Heart left ventricle (tissue), 16 donors: ENCODE measurements around the gene TMEM175. TPM values are rescaled to one million over a fixed set of nuclear protein-coding genes. Genes with fewer than 3 reads are reported as not detected.
A peak's percentile ranks its signal among the peaks of the same experiment; 100 is the strongest.

Experiments
- ATAC-seq, 4 donors: fragments of 200-7000 bp; cut with Tn5 transposase; one replicate each; pipeline ENCODE4 v1.9.1; 2020 to 2022; ENCODE audit warnings: moderate library complexity in 4 of 4, mild to moderate bottlenecking in 3 of 4, moderate number of reproducible peaks in 1 of 4
- DNase-seq, 5 donors: peaks; one replicate each; pipeline ENCODE4 v3.0.0-alpha.2; 2020
- H3K27ac ChIP-seq, 12 donors: fragments of 200-600 bp; sonication (generic) in 4 of 12; one replicate each; pipeline versions ENCODE4 v1.5.0 to v1.8.0; 2016 to 2022; ENCODE audit warnings: mild to moderate bottlenecking in 2 of 12
- H3K27me3 ChIP-seq, 9 donors: fragments of 200-600 bp; sonication (generic) in 2 of 9; one replicate each; pipeline versions ENCODE4 v1.5.1 to v1.8.0; 2016 to 2022; ENCODE audit warnings: mild to moderate bottlenecking in 3 of 9
- H3K36me3 ChIP-seq, 9 donors: fragments of 200-600 bp; sonication (generic) in 2 of 9; one replicate each; pipeline versions ENCODE4 v1.5.0 to v1.8.0; 2018 to 2022; ENCODE audit warnings: mild to moderate bottlenecking in 2 of 9
- H3K4me1 ChIP-seq, 12 donors: fragments of 200-600 bp; sonication (generic) in 4 of 12; one replicate each; pipeline versions ENCODE4 v1.5.0 to v1.8.0; 2016 to 2022; ENCODE audit warnings: mild to moderate bottlenecking in 3 of 12
- H3K4me3 ChIP-seq, 12 donors: fragments of 200-600 bp; sonication (generic) in 4 of 12; one replicate each; pipeline versions ENCODE4 v1.5.0 to v1.8.0; 2017 to 2022; ENCODE audit warnings: mild to moderate bottlenecking in 9 of 12, moderate library complexity in 4 of 12
- H3K9me3 ChIP-seq, 12 donors: fragments of 200-600 bp; sonication (generic) in 4 of 12; one replicate each; pipeline versions ENCODE4 v1.5.0 to v1.8.0; 2016 to 2022; ENCODE audit warnings: mild to moderate bottlenecking in 1 of 12
- POLR2A ChIP-seq, 2 donors: fragments of 450-650 bp; IDR thresholded peaks; one replicate each; pipeline ENCODE4 v1.6.1; 2017; ENCODE audit warnings: antibody characterized with exemption in 2 of 2, mild to moderate bottlenecking in 2 of 2, moderate library complexity in 2 of 2
- WGBS, 4 donors: extraction: QIAGEN DNeasy Blood & Tissue Kit in 2 of 4; methylation state at CpG; one replicate each; pipeline versions ENCODE4 v1.1.5 to v1.1.7; 2013 to 2018; 5-methylcytosine and 5-hydroxymethylcytosine counted together
- intact Hi-C, 10 donors: fragments of 100-400 bp; cut with DNase I; formaldehyde crosslinking; loops; one replicate each; pipeline versions ENCODE4 v1.11.1 to v1.14.2; 2022
- polyA plus RNA-seq, 2 donors: library from polyadenylated mRNA; stranded (reverse); fragments of 200-250 nt; gene quantifications; one replicate each; pipeline ENCODE4 v1.2.3, GENCODE V29; 2013
- total RNA-seq, 9 donors: library from RNA; depleted of rRNA in 2 of 9; stranded (reverse); fragments of >200 nt in 2 of 9; fragmentation: NEBNext Ultra II Directional in 3 of 9; extraction: Animal tissue kit (Norgen Biotek cat#: 25700) in 3 of 9; gene quantifications; one replicate each; pipeline versions ENCODE4 v1.1.0 to v1.2.4, GENCODE V29; 2016 to 2023
- TF ChIP-seq, protein P1 (sequence below), 12 donors: fragments of 200-600 bp; sonication (generic) in 4 of 12; IDR thresholded peaks; one replicate each; pipeline versions ENCODE4 v1.5.0 to v1.8.0; 2018 to 2022; ENCODE audit warnings: antibody characterized with exemption in 12 of 12, mild to moderate bottlenecking in 5 of 12
- donor health status: ischemic (EF 13 %, LVEDD 7.1; RV severe dilation, severe dysfunction).
- donor health status: healthy with polysubstance abuse.
- donor health status: DM: no; HTN: yes; CAD: no.
- donor health status: DM: no; HTN: no; CAD: no.
- donor health status: ischemic (EF 25% LVEDD 6.9; RV normal size, moderate dysfunction).
- donor health status: ischemic (EF 25% LVEDD 5.7; RV mildly dilated, moderate dysfunction).
- donor health status: healthy.
- donor health status: DM: yes; HTN: yes; CAD: no.
- donor health status: ischemic (EF 35%, LVEDD 5.7; RV mildly dilated, moderate dysfunction).
- donor health status: nonischemic (EF 11% LVEDD 7.7; RV severe dilation, severe dysfunction).
- donor health status: DM: yes; HTN: yes; CAD: no.
- donor health status: PGD.
- donor health status: ischemic (EF 29% LVEDD 5.4; RV normal size, mild dysfunction).
- donor health status: nonischemic (EF 23%, LVEDD 6.1; RV moderate dilation, normal function).

TMEM175 gene
- total and polyA plus RNA-seq, 11 donors, result 14.2 to 34.6 (median 20.1) TPM

- no peak for DNase-seq
These were observed 68.5 kb downstream of the TMEM175 start for GRCh38 chr4:1000686-1001260.

GRCh38 chr4:1001561-1002130, 69.4 kb downstream of the TMEM175 start:
- TF ChIP-seq POLR2A (IDR thresholded peaks at IDR 0.05), result no peak
- TF ChIP-seq, protein P1, sequence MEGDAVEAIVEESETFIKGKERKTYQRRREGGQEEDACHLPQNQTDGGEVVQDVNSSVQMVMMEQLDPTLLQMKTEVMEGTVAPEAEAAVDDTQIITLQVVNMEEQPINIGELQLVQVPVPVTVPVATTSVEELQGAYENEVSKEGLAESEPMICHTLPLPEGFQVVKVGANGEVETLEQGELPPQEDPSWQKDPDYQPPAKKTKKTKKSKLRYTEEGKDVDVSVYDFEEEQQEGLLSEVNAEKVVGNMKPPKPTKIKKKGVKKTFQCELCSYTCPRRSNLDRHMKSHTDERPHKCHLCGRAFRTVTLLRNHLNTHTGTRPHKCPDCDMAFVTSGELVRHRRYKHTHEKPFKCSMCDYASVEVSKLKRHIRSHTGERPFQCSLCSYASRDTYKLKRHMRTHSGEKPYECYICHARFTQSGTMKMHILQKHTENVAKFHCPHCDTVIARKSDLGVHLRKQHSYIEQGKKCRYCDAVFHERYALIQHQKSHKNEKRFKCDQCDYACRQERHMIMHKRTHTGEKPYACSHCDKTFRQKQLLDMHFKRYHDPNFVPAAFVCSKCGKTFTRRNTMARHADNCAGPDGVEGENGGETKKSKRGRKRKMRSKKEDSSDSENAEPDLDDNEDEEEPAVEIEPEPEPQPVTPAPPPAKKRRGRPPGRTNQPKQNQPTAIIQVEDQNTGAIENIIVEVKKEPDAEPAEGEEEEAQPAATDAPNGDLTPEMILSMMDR (IDR thresholded peaks at IDR 0.05), result no peak
- Histone ChIP-seq H3K4me3 (peak overlapping the region in 1 of 12 donors; percentile 6), H3K4me1 (peaks cover 0 to 49% (median 17%) of the 10 kb centered on the region in 12 donors), H3K9me3 (no peaks in the 10 kb centered on the region), H3K27ac (no peak overlapping the region), H3K27me3 (peaks cover 42 to 86% (median 64%) of the 10 kb centered on the region in 9 donors), H3K36me3 (no peaks in the 10 kb centered on the region)
- no peak for ATAC-seq
- DNase-seq, result no peak
- 17 to 42% (median 20%) methylated on average over 17 to 48 of the region's 48 CpGs for WGBS, 4 donors
- intact Hi-C loops, result no loop called here

More at GRCh38 chr4:1000686-1001260, 68.5 kb downstream of the TMEM175 start:
- Histone ChIP-seq H3K36me3 (no peaks in the 10 kb centered on the region), H3K4me1 (peaks cover 0 to 49% (median 17%) of the 10 kb centered on the region in 12 donors), H3K27me3 (peaks cover 42 to 86% (median 61%) of the 10 kb centered on the region in 9 donors), H3K27ac (no peak overlapping the region), H3K4me3 (no peak overlapping the region), H3K9me3 (no peaks in the 10 kb centered on the region)
- ATAC-seq, result no peak
- WGBS, 4 donors, result 88 to 93% (median 91%) methylated on average over 1 to 15 of the region's 15 CpGs
- no peak for TF ChIP-seq POLR2A (IDR thresholded peaks at IDR 0.05)
- TF ChIP-seq, protein P1 (IDR thresholded peaks at IDR 0.05), result no peak
- intact Hi-C loops, result no loop called here

DNA sequence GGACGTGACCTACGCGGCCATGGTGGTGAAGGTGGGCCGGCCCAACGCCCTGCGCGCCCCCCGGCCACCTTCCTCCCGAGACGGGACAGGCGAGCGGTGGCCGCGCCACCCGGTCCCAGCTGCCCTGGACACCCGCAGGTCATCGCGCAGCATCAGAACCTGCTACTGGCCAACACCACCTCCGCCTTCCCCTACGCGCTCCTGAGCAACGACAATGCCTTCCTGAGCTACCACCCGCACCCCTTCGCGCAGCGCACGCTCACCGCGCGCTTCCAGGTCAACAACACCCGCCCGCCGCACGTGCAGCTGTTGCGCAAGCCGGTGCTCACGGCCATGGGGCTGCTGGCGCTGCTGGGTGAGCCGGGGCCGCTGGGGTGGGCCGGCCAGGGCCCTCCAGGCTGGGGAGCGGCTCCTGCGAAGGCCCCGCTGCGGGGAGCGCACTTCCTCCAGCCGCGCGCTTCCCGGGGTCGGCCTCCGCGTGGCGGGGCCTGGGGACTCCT, 69.9 kb downstream of the TMEM175 start:
- intact Hi-C loops, result no loop called here
- Histone ChIP-seq H3K4me3 (peak overlapping the region in 4 of 12 donors; percentile 5 to 20 (median 7)), H3K27ac (no peak overlapping the region), H3K27me3 (peaks cover 39 to 86% (median 61%) of the 10 kb centered on the region in 9 donors), H3K9me3 (no peaks in the 10 kb centered on the region), H3K36me3 (no peaks in the 10 kb centered on the region), H3K4me1 (peaks cover 0 to 44% (median 14%) of the 10 kb centered on the region in 12 donors)
- ATAC-seq, result peak in 1 of 4 donors; percentile 7
- TF ChIP-seq, protein P1 (IDR thresholded peaks at IDR 0.05), result no peak
- no peak for TF ChIP-seq POLR2A (IDR thresholded peaks at IDR 0.05)
- WGBS, 4 donors, result 1 to 4% (median 2%) methylated on average over 18 to 54 of the region's 54 CpGs
- DNase-seq, result peak in 1 of 5 donors; percentile 51

DNA sequence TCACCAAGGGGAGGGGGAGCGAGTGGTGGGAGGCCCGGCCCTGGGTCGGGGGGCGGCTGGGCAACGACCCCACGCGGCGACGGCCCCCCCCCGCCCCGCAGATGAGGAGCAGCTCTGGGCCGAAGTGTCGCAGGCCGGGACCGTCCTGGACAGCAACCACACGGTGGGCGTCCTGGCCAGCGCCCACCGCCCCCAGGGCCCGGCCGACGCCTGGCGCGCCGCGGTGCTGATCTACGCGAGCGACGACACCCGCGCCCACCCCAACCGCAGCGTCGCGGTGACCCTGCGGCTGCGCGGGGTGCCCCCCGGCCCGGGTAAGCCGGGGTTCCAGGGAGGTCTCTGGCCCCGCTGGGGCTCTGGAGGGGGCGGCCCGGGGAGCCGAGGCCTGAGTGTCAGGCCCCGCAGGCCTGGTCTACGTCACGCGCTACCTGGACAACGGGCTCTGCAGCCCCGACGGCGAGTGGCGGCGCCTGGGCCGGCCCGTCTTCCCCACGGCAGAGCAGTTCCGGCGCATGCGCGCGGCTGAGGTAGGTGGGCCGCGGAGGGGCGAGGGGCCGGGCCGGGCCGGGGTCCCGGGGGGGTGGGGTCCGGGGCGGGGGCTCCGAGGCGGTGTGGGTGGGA, 70.5 kb downstream of the TMEM175 start:
- Histone ChIP-seq H3K36me3 (no peaks in the 10 kb centered on the region), H3K9me3 (no peaks in the 10 kb centered on the region), H3K4me3 (peak overlapping the region in 2 of 12 donors; percentile 6 to 20), H3K27ac (no peak overlapping the region), H3K4me1 (peaks cover 0 to 38% (median 10%) of the 10 kb centered on the region in 12 donors), H3K27me3 (peaks cover 36 to 83% (median 56%) of the 10 kb centered on the region in 9 donors)
- TF ChIP-seq, protein P1 (IDR thresholded peaks at IDR 0.05), result no peak
- no peak for TF ChIP-seq POLR2A (IDR thresholded peaks at IDR 0.05)
- no peak for ATAC-seq
- intact Hi-C loops, result no loop called here
- WGBS, 4 donors, result 2 to 3% (median 2%) methylated on average over 54 to 75 of the region's 75 CpGs; no CpG with 5 or more reads in 1 of the 4 donors
- DNase-seq, result no peak
